Liver (tissue), 9 donors: Measurements from ENCODE around the gene TMC1. TPM values are rescaled to one million over a fixed set of nuclear protein-coding genes. Genes with fewer than 3 reads are reported as not detected.

Experiments
- DNase-seq: peaks from one replicate; pipeline ENCODE4 v3.0.0-alpha.2; 2017; ENCODE audit warnings: low spot score
- H3K27ac ChIP-seq, 2 donors: one replicate each; pipeline ENCODE4 v1.7.0; 2013; ENCODE audit warnings: inconsistent platforms in 2 of 2, low read length in 2 of 2, control low read depth in 1 of 2, low read depth in 1 of 2, mild to moderate bottlenecking in 1 of 2
- H3K27me3 ChIP-seq, 4 donors: one replicate each; pipeline versions ENCODE4 v1.6.1 to v1.7.0; 2013; ENCODE audit warnings: low read length in 3 of 4, inconsistent platforms in 1 of 4, mild to moderate bottlenecking in 1 of 4, moderate library complexity in 1 of 4; ENCODE audit not compliant: control insufficient read depth in 4 of 4, insufficient read depth in 4 of 4
- H3K36me3 ChIP-seq, 4 donors: one replicate each; pipeline versions ENCODE4 v1.6.1 to v1.7.0; 2013; ENCODE audit warnings: low read length in 3 of 4, mild to moderate bottlenecking in 3 of 4, low read depth in 1 of 4, moderate library complexity in 1 of 4; ENCODE audit not compliant: control insufficient read depth in 4 of 4, insufficient read depth in 3 of 4
- H3K4me1 ChIP-seq, 4 donors: one replicate each; pipeline versions ENCODE4 v1.6.1 to v1.7.0; 2013; ENCODE audit warnings: low read length in 3 of 4, mild to moderate bottlenecking in 3 of 4, moderate library complexity in 1 of 4; ENCODE audit not compliant: control insufficient read depth in 4 of 4, insufficient read depth in 4 of 4
- H3K4me3 ChIP-seq, 3 donors: one replicate each; pipeline versions ENCODE4 v1.6.1 to v1.7.0; 2013; ENCODE audit warnings: low read length in 3 of 3, control low read depth in 1 of 3, low read depth in 1 of 3, mild to moderate bottlenecking in 1 of 3
- H3K9ac ChIP-seq, 2 donors: one replicate each; pipeline ENCODE4 v1.7.0; 2013; ENCODE audit warnings: low read length in 2 of 2, mild to moderate bottlenecking in 2 of 2, moderate library complexity in 2 of 2, control low read depth in 1 of 2, low read depth in 1 of 2
- H3K9me3 ChIP-seq, 4 donors: one replicate each; pipeline versions ENCODE4 v1.6.1 to v1.7.0; 2013; ENCODE audit warnings: low read length in 3 of 4; ENCODE audit not compliant: control insufficient read depth in 4 of 4
- CTCF ChIP-seq: fragments of 150-350 bp; IDR thresholded peaks from 2 replicates; pipeline ENCODE4 v1.5.1; 2017; ENCODE audit warnings: improper control_type of control experiment, low read depth, low read length; ENCODE audit not compliant: missing input control
- FOXA1 ChIP-seq: IDR thresholded peaks from 2 replicates; pipeline ENCODE4 v1.6.1; 2016; ENCODE audit warnings: antibody characterized with exemption
- FOXA2 ChIP-seq: IDR thresholded peaks from 2 replicates; pipeline ENCODE4 v1.6.1; 2016; ENCODE audit warnings: antibody characterized with exemption
- GABPA ChIP-seq, 2 donors: IDR thresholded peaks in 1 of 2; conservative IDR thresholded peaks in 1 of 2; 2 replicates each; pipeline ENCODE4 v1.6.1; 2016; ENCODE audit warnings: antibody characterized with exemption in 2 of 2, mild to moderate bottlenecking in 1 of 2, moderate library complexity in 1 of 2
- HNF4A ChIP-seq, 2 donors: conservative IDR thresholded peaks; 2 replicates each; pipeline ENCODE4 v1.6.1; 2016; ENCODE audit warnings: antibody characterized with exemption in 2 of 2, mild to moderate bottlenecking in 2 of 2
- JUND ChIP-seq, 2 donors: IDR thresholded peaks; 2 replicates each; pipeline ENCODE4 v1.6.1; 2016; ENCODE audit warnings: antibody characterized with exemption in 2 of 2
- MAX ChIP-seq: IDR thresholded peaks from 2 replicates; pipeline ENCODE4 v1.6.1; 2016; ENCODE audit warnings: antibody characterized with exemption
- NR2F2 ChIP-seq: IDR thresholded peaks from 2 replicates; pipeline ENCODE4 v1.6.1; 2016; ENCODE audit warnings: antibody characterized with exemption
- RAD21 ChIP-seq, 2 donors: IDR thresholded peaks; 2 replicates each; pipeline ENCODE4 v1.6.1; 2016; ENCODE audit warnings: antibody characterized with exemption in 2 of 2, mild to moderate bottlenecking in 2 of 2
- REST ChIP-seq: IDR thresholded peaks from 2 replicates; pipeline ENCODE4 v1.6.1; 2016; ENCODE audit warnings: antibody characterized with exemption, mild to moderate bottlenecking
- RXRA ChIP-seq, 2 donors: IDR thresholded peaks; 2 replicates each; pipeline ENCODE4 v1.6.1; 2017 to 2018; ENCODE audit warnings: antibody characterized with exemption in 2 of 2, mild to moderate bottlenecking in 1 of 2
- TAF1 ChIP-seq: conservative IDR thresholded peaks from 2 replicates; pipeline ENCODE4 v1.6.1; 2016; ENCODE audit warnings: antibody characterized with exemption, mild to moderate bottlenecking
- WGBS: extraction: QIAGEN DNeasy Blood & Tissue Kit; methylation state at CpG from one replicate; pipeline ENCODE4 v1.1.7; 2013; 5-methylcytosine and 5-hydroxymethylcytosine counted together
- polyA plus RNA-seq, 2 donors: library from polyadenylated mRNA; stranded (reverse) in 1 of 2; unstranded in 1 of 2; fragments of 200-250 nt in 1 of 2; fragments of >200 nt in 1 of 2; fragmentation: Nextera tagmentation in 1 of 2; extraction: Ambion mirVana in 1 of 2; gene quantifications; one replicate each; pipeline versions ENCODE4 v1.2.1 to v1.2.3, GENCODE V29; 2013 to 2015
- total RNA-seq, 2 donors: library from RNA; depleted of rRNA; stranded (reverse); fragments of >200 nt; gene quantifications; one replicate each; pipeline ENCODE4 v1.2.3, GENCODE V29; 2014
- TF ChIP-seq, protein P1 (sequence below): IDR thresholded peaks from 2 replicates; pipeline ENCODE4 v1.6.1; 2016; ENCODE audit warnings: antibody characterized with exemption
- TF ChIP-seq, protein P2 (sequence below): IDR thresholded peaks from 2 replicates; pipeline ENCODE4 v1.6.1; 2016; ENCODE audit warnings: antibody characterized with exemption
- donor health status: healthy.
- donor health status: healthy.
- donor health status: healthy.
- donor health status: healthy.
- donor health status: healthy.

The TMC1 gene
- total and polyA plus RNA-seq, 4 donors, result 0.09 TPM; not detected in 3

GRCh38 chr9:72643651-72644050 lies 122.2 kb downstream of the TMC1 start:
- no peak for DNase-seq
- Histone ChIP-seq H3K4me1 (no peaks in the 10 kb centered on the region), H3K36me3 (no peaks in the 10 kb centered on the region), H3K4me3 (no peak overlapping the region), H3K27me3 (no peaks in the 10 kb centered on the region), H3K9ac (no peak overlapping the region), H3K27ac (no peak overlapping the region), H3K9me3 (no peaks in the 10 kb centered on the region)
- TF ChIP-seq NR2F2 (no peak), RXRA (IDR thresholded peaks at IDR 0.05) (no peak), REST (no peak), TAF1 (no peak), FOXA1 (no peak), MAX (no peak), CTCF (no peak), GABPA (IDR thresholded peaks at IDR 0.05 in 1 of 2, conservative IDR thresholded peaks at IDR 0.05 in 1 of 2) (no peak)
- TF ChIP-seq, protein P1, sequence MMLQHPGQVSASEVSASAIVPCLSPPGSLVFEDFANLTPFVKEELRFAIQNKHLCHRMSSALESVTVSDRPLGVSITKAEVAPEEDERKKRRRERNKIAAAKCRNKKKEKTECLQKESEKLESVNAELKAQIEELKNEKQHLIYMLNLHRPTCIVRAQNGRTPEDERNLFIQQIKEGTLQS, result no peak

GRCh38 chr9:72646061-72646460 lies 124.7 kb downstream of the TMC1 start:
- H3K27ac ChIP-seq, result no peak overlapping the region
- TF ChIP-seq RAD21 (IDR thresholded peaks at IDR 0.05) (no peak), GABPA (IDR thresholded peaks at IDR 0.05 in 1 of 2, conservative IDR thresholded peaks at IDR 0.05 in 1 of 2) (no peak), HNF4A (conservative IDR thresholded peaks at IDR 0.05) (no peak), JUND (IDR thresholded peaks at IDR 0.05) (no peak), REST (no peak), RXRA (IDR thresholded peaks at IDR 0.05) (no peak), FOXA2 (no peak), CTCF (no peak)
- TF ChIP-seq, protein P2, sequence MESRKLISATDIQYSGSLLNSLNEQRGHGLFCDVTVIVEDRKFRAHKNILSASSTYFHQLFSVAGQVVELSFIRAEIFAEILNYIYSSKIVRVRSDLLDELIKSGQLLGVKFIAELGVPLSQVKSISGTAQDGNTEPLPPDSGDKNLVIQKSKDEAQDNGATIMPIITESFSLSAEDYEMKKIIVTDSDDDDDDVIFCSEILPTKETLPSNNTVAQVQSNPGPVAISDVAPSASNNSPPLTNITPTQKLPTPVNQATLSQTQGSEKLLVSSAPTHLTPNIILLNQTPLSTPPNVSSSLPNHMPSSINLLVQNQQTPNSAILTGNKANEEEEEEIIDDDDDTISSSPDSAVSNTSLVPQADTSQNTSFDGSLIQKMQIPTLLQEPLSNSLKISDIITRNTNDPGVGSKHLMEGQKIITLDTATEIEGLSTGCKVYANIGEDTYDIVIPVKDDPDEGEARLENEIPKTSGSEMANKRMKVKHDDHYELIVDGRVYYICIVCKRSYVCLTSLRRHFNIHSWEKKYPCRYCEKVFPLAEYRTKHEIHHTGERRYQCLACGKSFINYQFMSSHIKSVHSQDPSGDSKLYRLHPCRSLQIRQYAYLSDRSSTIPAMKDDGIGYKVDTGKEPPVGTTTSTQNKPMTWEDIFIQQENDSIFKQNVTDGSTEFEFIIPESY, result no peak
- TF ChIP-seq, protein P1, result no peak
- 81% methylated on average over 1 of the region's 1 CpG for WGBS
- H3K4me3 ChIP-seq, result no peak overlapping the region
- no peak for DNase-seq
- no peaks in the 10 kb centered on the region for H3K9me3 ChIP-seq
- H3K9ac ChIP-seq, result no peak overlapping the region
- H3K36me3 ChIP-seq, result no peaks in the 10 kb centered on the region
- no peaks in the 10 kb centered on the region for H3K4me1 ChIP-seq
- H3K27me3 ChIP-seq, result no peaks in the 10 kb centered on the region
